ENCODE results near the gene TMEM212. TPM values are rescaled to one million over a fixed set of nuclear protein-coding genes. Genes with fewer than 3 reads are reported as not detected.

Gene TMEM212
- total and polyA plus RNA-seq, 9 of the 15 experiments (the other 6 are each of a cell fraction or from before 2014, with no cell fraction given) = not detected

- no peak for TF ChIP-seq RERE (CRISPR knock-in tag; IDR thresholded peaks at IDR 0.05; ENCODE audit: borderline replicate concordance)
- no peak for TF ChIP-seq ZC3H8 (IDR thresholded peaks at IDR 0.05)
- TF ChIP-seq, protein P1, sequence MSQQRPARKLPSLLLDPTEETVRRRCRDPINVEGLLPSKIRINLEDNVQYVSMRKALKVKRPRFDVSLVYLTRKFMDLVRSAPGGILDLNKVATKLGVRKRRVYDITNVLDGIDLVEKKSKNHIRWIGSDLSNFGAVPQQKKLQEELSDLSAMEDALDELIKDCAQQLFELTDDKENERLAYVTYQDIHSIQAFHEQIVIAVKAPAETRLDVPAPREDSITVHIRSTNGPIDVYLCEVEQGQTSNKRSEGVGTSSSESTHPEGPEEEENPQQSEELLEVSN (IDR thresholded peaks at IDR 0.05; ENCODE audit: borderline replicate concordance in 1 of 2, extremely low read depth in 1 of 2, insufficient read depth in 1 of 2, insufficient read length in 1 of 2, low read depth in 1 of 2, low read length in 1 of 2, poor library complexity in 1 of 2, severe bottlenecking in 1 of 2) = no peak
- TF ChIP-seq SP2 (IDR thresholded peaks at IDR 0.05; ENCODE audit: extremely low read depth, low read depth, low read length, poor library complexity, severe bottlenecking) = no peak
- TF ChIP-seq ZNF695 (CRISPR knock-in tag; IDR thresholded peaks at IDR 0.05) = no peak
- TF ChIP-seq, protein P2, sequence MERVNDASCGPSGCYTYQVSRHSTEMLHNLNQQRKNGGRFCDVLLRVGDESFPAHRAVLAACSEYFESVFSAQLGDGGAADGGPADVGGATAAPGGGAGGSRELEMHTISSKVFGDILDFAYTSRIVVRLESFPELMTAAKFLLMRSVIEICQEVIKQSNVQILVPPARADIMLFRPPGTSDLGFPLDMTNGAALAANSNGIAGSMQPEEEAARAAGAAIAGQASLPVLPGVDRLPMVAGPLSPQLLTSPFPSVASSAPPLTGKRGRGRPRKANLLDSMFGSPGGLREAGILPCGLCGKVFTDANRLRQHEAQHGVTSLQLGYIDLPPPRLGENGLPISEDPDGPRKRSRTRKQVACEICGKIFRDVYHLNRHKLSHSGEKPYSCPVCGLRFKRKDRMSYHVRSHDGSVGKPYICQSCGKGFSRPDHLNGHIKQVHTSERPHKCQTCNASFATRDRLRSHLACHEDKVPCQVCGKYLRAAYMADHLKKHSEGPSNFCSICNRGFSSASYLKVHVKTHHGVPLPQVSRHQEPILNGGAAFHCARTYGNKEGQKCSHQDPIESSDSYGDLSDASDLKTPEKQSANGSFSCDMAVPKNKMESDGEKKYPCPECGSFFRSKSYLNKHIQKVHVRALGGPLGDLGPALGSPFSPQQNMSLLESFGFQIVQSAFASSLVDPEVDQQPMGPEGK (CRISPR knock-in tag; IDR thresholded peaks at IDR 0.05; ENCODE audit: borderline replicate concordance) = no peak
- TF ChIP-seq NONO (IDR thresholded peaks at IDR 0.05; ENCODE audit: low read depth in 2 of 2, low read length in 1 of 2) = no peak
- TF ChIP-seq ZNF277 (CRISPR knock-in tag; IDR thresholded peaks at IDR 0.05; ENCODE audit: borderline replicate concordance) = no peak
- TF ChIP-seq NCOA1 (IDR thresholded peaks at IDR 0.05; ENCODE audit: low read depth) = no peak
These were observed 40.7 kb downstream of the TMEM212 start (continued) for GRCh38 chr3:171883893-171884279.
